ENCODE data around the gene CIDEC.

GRCh38 chr3:9867106-9867505 lies 12.9 kb downstream of the CIDEC start:
- TF ChIP-seq GTF2F1 (IDR thresholded peaks at IDR 0.05; ENCODE audit: borderline replicate concordance, low read depth, low read length) (no peak), KDM5A (IDR thresholded peaks at IDR 0.05; ENCODE audit: low read length) (no peak), CHD7 (IDR thresholded peaks at IDR 0.05; ENCODE audit: insufficient replicate concordance, low read length) (no peak), RFX5 (IDR thresholded peaks at IDR 0.05; ENCODE audit: borderline replicate concordance, low read depth, low read length) (no peak), POLR2A (IDR thresholded peaks at IDR 0.05; ENCODE audit: control extremely low read depth in 1 of 2, low read depth in 2 of 2, low read length in 2 of 2) (no peak), POLR2AphosphoS5 (IDR thresholded peaks at IDR 0.05; ENCODE audit: low read depth, low read length) (no peak)
- TF ChIP-seq, protein P1, sequence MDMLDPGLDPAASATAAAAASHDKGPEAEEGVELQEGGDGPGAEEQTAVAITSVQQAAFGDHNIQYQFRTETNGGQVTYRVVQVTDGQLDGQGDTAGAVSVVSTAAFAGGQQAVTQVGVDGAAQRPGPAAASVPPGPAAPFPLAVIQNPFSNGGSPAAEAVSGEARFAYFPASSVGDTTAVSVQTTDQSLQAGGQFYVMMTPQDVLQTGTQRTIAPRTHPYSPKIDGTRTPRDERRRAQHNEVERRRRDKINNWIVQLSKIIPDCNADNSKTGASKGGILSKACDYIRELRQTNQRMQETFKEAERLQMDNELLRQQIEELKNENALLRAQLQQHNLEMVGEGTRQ (IDR thresholded peaks at IDR 0.05; ENCODE audit: low read length) = no peak

Measured in H1 (cell line).